Measurements from ENCODE around the gene LAPTM5.

LAPTM5 gene

GRCh38 chr1:30726773-30727684 is 30.5 kb downstream of the LAPTM5 start:
- in situ Hi-C loops (cut with HindIII; ENCODE audit: low pct_ligation_motif_present, low pct_unique_long_range_greater_than_20kb, low sequenced_read_pairs), result no loop called here

GRCh38 chr1:30726236-30726635 is 31.3 kb downstream of the LAPTM5 start:
- in situ Hi-C loops (cut with HindIII; ENCODE audit: low pct_ligation_motif_present, low pct_unique_long_range_greater_than_20kb, low sequenced_read_pairs), result no loop called here
- no peak for DNase-seq

More at GRCh38 chr1:30726773-30727684, 30.5 kb downstream of the LAPTM5 start:
- DNase-seq, result no peak

GRCh38 chr1:30725450-30726095 is 32.0 kb downstream of the LAPTM5 start:
- in situ Hi-C loops (cut with HindIII; ENCODE audit: low pct_ligation_motif_present, low pct_unique_long_range_greater_than_20kb, low sequenced_read_pairs), result no loop called here
- DNase-seq, result no peak

- in situ Hi-C loops (cut with HindIII; ENCODE audit: low pct_ligation_motif_present, low pct_unique_long_range_greater_than_20kb, low sequenced_read_pairs), result no loop called here
These were observed 32.7 kb downstream of the LAPTM5 start for GRCh38 chr1:30724655-30725421.

GRCh38 chr1:30724175-30724574 is 33.4 kb downstream of the LAPTM5 start:
- in situ Hi-C loops (cut with HindIII; ENCODE audit: low pct_ligation_motif_present, low pct_unique_long_range_greater_than_20kb, low sequenced_read_pairs), result no loop called here
- DNase-seq, result peak; percentile 15

More at GRCh38 chr1:30724655-30725421, 32.7 kb downstream of the LAPTM5 start:
- DNase-seq, result no peak

GRCh38 chr1:30723331-30723755 is 34.2 kb downstream of the LAPTM5 start, which contains the start of gene MATN1:
Gene MATN1, minus strand, starts transcription at chr1:30723585. Its CDS starts 34 bp downstream, at chr1:30723551.
- in situ Hi-C loops (cut with HindIII; ENCODE audit: low pct_ligation_motif_present, low pct_unique_long_range_greater_than_20kb, low sequenced_read_pairs), result no loop called here
- no peak for DNase-seq

- peak; percentile 51 for DNase-seq
- in situ Hi-C loops (cut with HindIII; ENCODE audit: low pct_ligation_motif_present, low pct_unique_long_range_greater_than_20kb, low sequenced_read_pairs), result no loop called here
These were observed 35.6 kb downstream of the LAPTM5 start for GRCh38 chr1:30721812-30722537.

GRCh38 chr1:30721341-30721793 is 36.2 kb downstream of the LAPTM5 start:
- in situ Hi-C loops (cut with HindIII; ENCODE audit: low pct_ligation_motif_present, low pct_unique_long_range_greater_than_20kb, low sequenced_read_pairs), result no loop called here
- no peak for DNase-seq

- in situ Hi-C loops (cut with HindIII; ENCODE audit: low pct_ligation_motif_present, low pct_unique_long_range_greater_than_20kb, low sequenced_read_pairs), result no loop called here
- no peak for DNase-seq
These were observed 37.0 kb downstream of the LAPTM5 start for GRCh38 chr1:30720271-30721223.

GRCh38 chr1:30719406-30720270 is 37.9 kb downstream of the LAPTM5 start:
- no peak for DNase-seq

GRCh38 chr1:30718636-30719405 is 38.8 kb downstream of the LAPTM5 start:
- peak; percentile 93 for DNase-seq
- in situ Hi-C loops (cut with HindIII; ENCODE audit: low pct_ligation_motif_present, low pct_unique_long_range_greater_than_20kb, low sequenced_read_pairs), result no loop called here

More at GRCh38 chr1:30719406-30720270, 37.9 kb downstream of the LAPTM5 start:
- in situ Hi-C loops (cut with HindIII; ENCODE audit: low pct_ligation_motif_present, low pct_unique_long_range_greater_than_20kb, low sequenced_read_pairs), result no loop called here

- DNase-seq, result peak; percentile 96
- in situ Hi-C loops (cut with HindIII; ENCODE audit: low pct_ligation_motif_present, low pct_unique_long_range_greater_than_20kb, low sequenced_read_pairs), result no loop called here
These were observed 39.4 kb downstream of the LAPTM5 start for GRCh38 chr1:30718091-30718635.

GRCh38 chr1:30716646-30717045 is 40.9 kb downstream of the LAPTM5 start:
- in situ Hi-C loops (cut with HindIII; ENCODE audit: low pct_ligation_motif_present, low pct_unique_long_range_greater_than_20kb, low sequenced_read_pairs), result no loop called here
- DNase-seq, result no peak

GRCh38 chr1:30715886-30716285 is 41.7 kb downstream of the LAPTM5 start:
- no peak for DNase-seq
- in situ Hi-C loops (cut with HindIII; ENCODE audit: low pct_ligation_motif_present, low pct_unique_long_range_greater_than_20kb, low sequenced_read_pairs), result no loop called here

GRCh38 chr1:30715216-30715615 is 42.4 kb downstream of the LAPTM5 start:
- no peak for DNase-seq
- in situ Hi-C loops (cut with HindIII; ENCODE audit: low pct_ligation_motif_present, low pct_unique_long_range_greater_than_20kb, low sequenced_read_pairs), result no loop called here

All from ACHN (cell line).